Prostate gland (tissue), 2 donors: ENCODE results near the gene MTPN. TPM values are rescaled to one million over a fixed set of nuclear protein-coding genes. Genes with fewer than 3 reads are reported as not detected.

ENCODE experiments used
- DNase-seq: peaks from one replicate; pipeline ENCODE4 v3.0.0-alpha.2; 2019; ENCODE audit warnings: low spot score
- H3K27ac ChIP-seq, 2 donors: fragments of 200-600 bp; sonication (generic); 2 replicates each; pipeline ENCODE4 v1.5.1; 2017 to 2019
- H3K27me3 ChIP-seq: fragments of 200-600 bp; sonication (generic); replicated peaks from 2 replicates; pipeline ENCODE4 v1.5.1; 2019; ENCODE audit not compliant: insufficient read depth
- H3K36me3 ChIP-seq, 2 donors: fragments of 200-600 bp; sonication (generic); 1 replicate in 1 of 2; 2 replicates in 1 of 2; pipeline versions ENCODE4 v1.5.1 to v1.8.1; 2017 to 2019
- H3K4me1 ChIP-seq: fragments of 200-600 bp; sonication (generic); replicated peaks from 2 replicates; pipeline ENCODE4 v1.5.1; 2019
- H3K4me3 ChIP-seq, 2 donors: fragments of 200-600 bp; sonication (generic); 2 replicates each; pipeline ENCODE4 v1.5.1; 2017 to 2019
- H3K9me3 ChIP-seq: fragments of 200-600 bp; sonication (generic); 2 replicates; pipeline ENCODE4 v1.5.1; 2017
- POLR2A ChIP-seq: fragments of 450-650 bp; IDR thresholded peaks from one replicate; pipeline ENCODE4 v1.6.1; 2016; ENCODE audit warnings: antibody characterized with exemption, mild to moderate bottlenecking
- POLR2AphosphoS5 ChIP-seq: sonication (generic); formaldehyde crosslinking; IDR thresholded peaks from one replicate; pipeline ENCODE4 v1.6.1; 2017; ENCODE audit warnings: antibody characterized with exemption
- WGBS: methylation state at CpG from one replicate; pipeline ENCODE4 v1.1.5; 2018; 5-methylcytosine and 5-hydroxymethylcytosine counted together
- intact Hi-C: fragments of 100-400 bp; cut with DNase I; formaldehyde crosslinking; loops from one replicate; pipeline ENCODE4 v1.14.2; 2022
- total RNA-seq, 2 donors: library from RNA; depleted of rRNA; stranded (reverse); fragments of >200 nt; gene quantifications; one replicate each; pipeline ENCODE4 v1.1.0, GENCODE V29; 2016
- TF ChIP-seq, protein P1 (sequence below), 4 experiments: fragments of 200-600 bp in 2 of 4; fragments of 450-650 bp in 2 of 4; sonication (generic) in 2 of 4; IDR thresholded peaks; 1 replicate in 3 of 4; 2 replicates in 1 of 4; pipeline ENCODE4 v1.5.1; 2016 to 2019; ENCODE audit warnings: antibody characterized with exemption in 4 of 4, mild to moderate bottlenecking in 2 of 4, moderate library complexity in 2 of 4

The MTPN gene
- total RNA-seq, 2 donors from 2014 or later = 85.6 to 137 TPM

DNA sequence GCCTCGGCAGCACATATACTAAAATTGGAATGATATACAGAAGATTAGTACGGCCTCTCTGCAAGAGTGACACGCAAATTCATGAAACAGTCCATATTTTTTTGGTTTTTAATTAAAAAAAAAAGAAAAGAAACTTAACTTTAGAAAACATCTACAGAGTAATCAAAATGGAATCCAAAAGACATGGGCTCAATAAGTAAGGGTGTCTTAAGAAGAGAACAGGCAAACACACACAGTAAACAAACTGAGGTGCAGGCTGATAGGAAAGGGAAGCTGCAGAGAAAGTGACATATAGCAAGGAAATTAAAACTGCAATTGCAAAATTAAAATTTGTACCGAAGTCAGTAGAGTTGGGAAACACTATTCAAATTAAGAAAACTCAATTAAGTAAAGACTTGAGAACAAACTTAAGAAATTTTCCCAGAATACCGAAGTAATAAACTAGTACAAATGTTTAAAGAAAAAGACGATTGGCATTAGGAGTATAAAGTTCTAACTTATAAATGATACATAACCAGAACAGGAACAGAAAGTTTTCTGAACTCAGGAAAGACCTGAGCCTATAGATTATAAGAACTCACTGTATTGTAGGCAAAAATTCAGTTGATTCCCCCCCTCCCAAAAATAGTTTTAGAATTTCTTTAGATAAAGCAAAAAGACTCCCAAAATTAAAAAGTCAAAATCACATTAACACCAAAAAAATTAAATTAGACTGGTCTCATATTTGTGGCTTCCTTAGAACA lies 16.3 kb downstream of the MTPN start:
- Histone ChIP-seq H3K36me3 (no peaks in the 10 kb centered on the region), H3K27ac (no peak overlapping the region), H3K4me3 (no peak overlapping the region), H3K27me3 (no peaks in the 10 kb centered on the region), H3K4me1 (no peaks in the 10 kb centered on the region), H3K9me3 (no peaks in the 10 kb centered on the region)
- intact Hi-C loops = no loop called here
- WGBS = 87% methylated on average over 6 of the region's 6 CpGs
- DNase-seq = no peak
- TF ChIP-seq, protein P1, sequence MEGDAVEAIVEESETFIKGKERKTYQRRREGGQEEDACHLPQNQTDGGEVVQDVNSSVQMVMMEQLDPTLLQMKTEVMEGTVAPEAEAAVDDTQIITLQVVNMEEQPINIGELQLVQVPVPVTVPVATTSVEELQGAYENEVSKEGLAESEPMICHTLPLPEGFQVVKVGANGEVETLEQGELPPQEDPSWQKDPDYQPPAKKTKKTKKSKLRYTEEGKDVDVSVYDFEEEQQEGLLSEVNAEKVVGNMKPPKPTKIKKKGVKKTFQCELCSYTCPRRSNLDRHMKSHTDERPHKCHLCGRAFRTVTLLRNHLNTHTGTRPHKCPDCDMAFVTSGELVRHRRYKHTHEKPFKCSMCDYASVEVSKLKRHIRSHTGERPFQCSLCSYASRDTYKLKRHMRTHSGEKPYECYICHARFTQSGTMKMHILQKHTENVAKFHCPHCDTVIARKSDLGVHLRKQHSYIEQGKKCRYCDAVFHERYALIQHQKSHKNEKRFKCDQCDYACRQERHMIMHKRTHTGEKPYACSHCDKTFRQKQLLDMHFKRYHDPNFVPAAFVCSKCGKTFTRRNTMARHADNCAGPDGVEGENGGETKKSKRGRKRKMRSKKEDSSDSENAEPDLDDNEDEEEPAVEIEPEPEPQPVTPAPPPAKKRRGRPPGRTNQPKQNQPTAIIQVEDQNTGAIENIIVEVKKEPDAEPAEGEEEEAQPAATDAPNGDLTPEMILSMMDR (IDR thresholded peaks at IDR 0.05) = no peak
- TF ChIP-seq POLR2A (no peak), POLR2AphosphoS5 (no peak)

DNA sequence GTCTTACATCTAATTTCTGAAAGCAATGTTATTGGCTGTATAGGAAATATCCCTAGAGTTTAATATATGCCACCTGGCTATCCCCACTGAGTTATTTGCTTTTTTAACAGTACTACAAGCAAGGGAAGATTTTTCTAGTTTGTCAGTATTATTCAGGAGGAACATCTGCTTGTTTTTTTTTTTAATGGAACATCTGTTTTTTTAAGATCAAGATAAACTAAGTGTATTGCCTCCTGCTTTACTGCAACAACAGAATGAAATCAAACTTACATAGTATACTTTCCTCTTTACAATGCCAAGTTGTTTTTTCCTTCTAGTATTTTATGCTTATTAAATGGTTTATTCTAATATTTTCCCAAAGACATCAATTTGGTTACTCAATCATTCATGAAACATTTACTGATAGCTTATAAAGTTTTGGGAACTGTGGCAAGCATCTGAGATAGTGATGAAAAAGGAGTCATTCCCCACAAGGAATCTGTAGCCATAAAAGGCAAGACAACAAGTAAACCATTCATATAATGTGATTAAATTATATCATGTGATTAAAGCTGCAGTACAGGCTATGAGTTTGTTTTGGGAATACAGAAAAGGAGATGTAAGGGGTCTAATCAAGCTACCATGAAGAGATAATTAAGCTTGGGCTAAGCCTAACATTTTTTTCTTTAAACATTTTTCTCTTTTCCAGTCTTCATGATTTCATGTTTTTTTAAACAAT lies 17.4 kb downstream of the MTPN start:
- Histone ChIP-seq H3K9me3 (no peaks in the 10 kb centered on the region), H3K36me3 (no peaks in the 10 kb centered on the region), H3K4me3 (no peak overlapping the region), H3K27ac (no peak overlapping the region), H3K27me3 (no peaks in the 10 kb centered on the region), H3K4me1 (no peaks in the 10 kb centered on the region)
- intact Hi-C loops = no loop called here
- TF ChIP-seq, protein P1 (IDR thresholded peaks at IDR 0.05) = no peak
- TF ChIP-seq POLR2A (no peak), POLR2AphosphoS5 (no peak)
- no peak for DNase-seq

DNA sequence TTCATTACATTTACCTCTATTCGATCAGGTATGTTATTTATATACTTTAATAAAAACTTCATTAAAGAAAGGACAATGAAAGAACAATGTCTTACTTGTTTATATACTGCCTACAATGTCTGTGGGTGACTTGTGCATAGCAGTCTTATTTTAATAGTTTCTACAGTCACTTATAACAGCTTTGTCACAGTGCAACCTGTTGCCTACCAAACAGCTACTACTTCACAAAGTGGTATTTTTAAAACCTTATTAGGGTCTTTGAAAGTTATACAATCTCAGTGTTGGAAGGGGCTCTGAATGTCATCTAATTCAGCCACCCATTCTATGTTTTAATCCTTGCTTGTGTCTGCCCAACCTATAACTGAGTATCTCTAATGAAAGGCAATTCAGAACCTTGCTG lies 19.0 kb downstream of the MTPN start:
- Histone ChIP-seq H3K27ac (no peak overlapping the region), H3K4me1 (no peaks in the 10 kb centered on the region), H3K36me3 (no peaks in the 10 kb centered on the region), H3K9me3 (no peaks in the 10 kb centered on the region), H3K4me3 (no peak overlapping the region), H3K27me3 (no peaks in the 10 kb centered on the region)
- intact Hi-C loops = no loop called here
- TF ChIP-seq POLR2A (no peak), POLR2AphosphoS5 (no peak)
- TF ChIP-seq, protein P1 (IDR thresholded peaks at IDR 0.05) = no peak
- no peak for DNase-seq
- WGBS = 63% methylated on average over 1 of the region's 1 CpG

DNA sequence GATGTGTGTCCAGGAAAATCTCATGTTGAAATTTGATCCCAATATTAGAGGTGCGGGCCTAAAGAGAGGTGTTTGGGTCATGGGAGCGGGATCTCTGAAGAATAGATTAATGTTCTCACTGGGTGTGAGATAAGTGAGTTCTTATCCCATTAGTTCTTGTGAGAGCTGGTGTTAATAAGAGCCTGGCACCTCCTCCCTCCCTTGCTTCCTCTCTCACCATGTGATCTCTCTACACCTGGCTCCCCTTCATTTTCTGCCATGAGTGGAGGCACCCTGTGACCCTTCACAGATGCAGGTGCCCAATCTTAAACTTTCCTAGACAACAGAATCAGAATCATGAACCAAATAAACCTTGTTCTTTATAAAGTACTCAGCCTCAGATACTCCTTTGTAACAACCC lies 19.5 kb downstream of the MTPN start:
- Histone ChIP-seq H3K9me3 (no peaks in the 10 kb centered on the region), H3K36me3 (no peaks in the 10 kb centered on the region), H3K27me3 (no peaks in the 10 kb centered on the region), H3K27ac (no peak overlapping the region), H3K4me3 (no peak overlapping the region), H3K4me1 (no peaks in the 10 kb centered on the region)
- no peak for TF ChIP-seq POLR2A
- TF ChIP-seq POLR2AphosphoS5 = no peak
- TF ChIP-seq, protein P1 (IDR thresholded peaks at IDR 0.05) = no peak
- intact Hi-C loops = no loop called here
- no peak for DNase-seq
- WGBS = 85% methylated on average over 2 of the region's 2 CpGs

DNA sequence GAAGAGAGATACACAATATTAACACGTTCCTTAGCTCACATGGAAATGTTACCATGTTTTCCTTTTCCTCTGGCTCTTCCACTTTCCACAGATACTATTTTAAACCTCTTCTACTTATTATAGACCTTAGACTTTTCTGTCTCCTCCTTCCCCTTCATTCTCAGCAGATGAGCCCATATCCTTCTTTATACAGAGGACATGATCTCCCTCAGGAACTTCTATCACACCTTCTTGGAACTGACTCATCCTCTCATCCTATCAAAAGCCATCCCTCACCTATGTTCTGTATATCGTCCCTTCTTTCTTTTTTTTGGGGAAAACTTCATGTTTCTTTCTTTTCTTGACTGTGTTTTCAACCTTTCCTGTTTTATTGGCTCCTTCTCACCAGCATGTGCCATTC lies 20.8 kb downstream of the MTPN start:
- intact Hi-C loops = no loop called here
- DNase-seq = no peak
- H3K4me1 ChIP-seq = no peaks in the 10 kb centered on the region
- H3K27me3 ChIP-seq = no peaks in the 10 kb centered on the region
- TF ChIP-seq, protein P1 (IDR thresholded peaks at IDR 0.05) = no peak
- TF ChIP-seq POLR2AphosphoS5 (no peak), POLR2A (no peak)
- H3K36me3 ChIP-seq = no peaks in the 10 kb centered on the region
- no peak overlapping the region for H3K27ac ChIP-seq
- 97% methylated on average over 2 of the region's 2 CpGs for WGBS
- no peaks in the 10 kb centered on the region for H3K9me3 ChIP-seq
- H3K4me3 ChIP-seq = no peak overlapping the region
